NOMO-1 (cell line): ENCODE data around the gene GSN.

Experiments used
- DNase-seq, 2 experiments: peaks; one replicate each; lab custom pipeline; 2025; ENCODE audit not compliant: unreplicated experiment in 2 of 2; lab: John Stamatoyannopoulos, UW

GSN gene

GRCh38 chr9:121272401-121272948 is 4.5 kb downstream of the GSN start:
- no peak for DNase-seq

- DNase-seq: no peak
These were observed 5.3 kb downstream of the GSN start for GRCh38 chr9:121273064-121273775.

GRCh38 chr9:121274851-121275250 is 6.9 kb downstream of the GSN start:
- no peak for DNase-seq

GRCh38 chr9:121275781-121276658 is 8.1 kb downstream of the GSN start:
- no peak for DNase-seq

- no peak for DNase-seq
These were observed 9.1 kb downstream of the GSN start for GRCh38 chr9:121277026-121277425.

- peak in 1 of 2 experiments; percentile 14 for DNase-seq
These were observed 9.7 kb downstream of the GSN start for GRCh38 chr9:121277518-121278295.

- peak; percentile 30 to 34 for DNase-seq
These were observed 10.7 kb downstream of the GSN start for GRCh38 chr9:121278477-121279261.

- no peak for DNase-seq
These were observed 11.9 kb downstream of the GSN start for GRCh38 chr9:121279776-121280388.

- no peak for DNase-seq
These were observed 13.0 kb downstream of the GSN start for GRCh38 chr9:121280715-121281613.

- no peak for DNase-seq
These were observed 13.8 kb downstream of the GSN start for GRCh38 chr9:121281614-121282276.

GRCh38 chr9:121282277-121283079 is 14.5 kb downstream of the GSN start:
- peak; percentile 51 to 55 for DNase-seq

GRCh38 chr9:121283080-121283398 is 15.1 kb downstream of the GSN start:
- DNase-seq: no peak

GRCh38 chr9:121283856-121284732 is 16.1 kb downstream of the GSN start:
- DNase-seq: peak in 1 of 2 experiments; percentile 47

- DNase-seq: no peak
These were observed 16.9 kb downstream of the GSN start for GRCh38 chr9:121284733-121285451.

- DNase-seq: peak in 1 of 2 experiments; percentile 69
These were observed 18.1 kb downstream of the GSN start for GRCh38 chr9:121285835-121286687.
